ENCODE measurements around the gene CILP2. TPM values are rescaled to one million over a fixed set of nuclear protein-coding genes. Genes with fewer than 3 reads are reported as not detected.
A peak's percentile ranks its signal among the peaks of the same experiment; 100 is the strongest.

CILP2 gene
- total RNA-seq, 1 donor from 2014 or later, result 40.9 TPM

- no peak for TF ChIP-seq CTCF (IDR thresholded peaks at IDR 0.05; ENCODE audit: partially characterized antibody, unreplicated experiment)
- peaks cover 27% of the 10 kb centered on the region for H3K4me1 Mint-ChIP-seq (ENCODE audit: low read depth, unreplicated experiment)
- no peak overlapping the region for H3K27ac Mint-ChIP-seq (ENCODE audit: unreplicated experiment)
- peaks cover 12% of the 10 kb centered on the region for H3K27me3 Mint-ChIP-seq (ENCODE audit: unreplicated experiment)
- no peaks in the 10 kb centered on the region for H3K36me3 Mint-ChIP-seq (ENCODE audit: unreplicated experiment)
- no peak overlapping the region for H3K4me3 Mint-ChIP-seq (ENCODE audit: unreplicated experiment)
- peaks cover 6% of the 10 kb centered on the region for H3K9me3 Mint-ChIP-seq (ENCODE audit: unreplicated experiment)
- DNase-seq, result no peak
Measured at GRCh38 chr19:19584356-19584755, 46.3 kb downstream of the CILP2 start.

- Mint-ChIP-seq H3K36me3 (ENCODE audit: unreplicated experiment) (peaks cover 4% of the 10 kb centered on the region), H3K4me1 (ENCODE audit: low read depth, unreplicated experiment) (peaks cover 19% of the 10 kb centered on the region), H3K9me3 (ENCODE audit: unreplicated experiment) (peaks cover 6% of the 10 kb centered on the region), H3K27me3 (ENCODE audit: unreplicated experiment) (peaks cover 12% of the 10 kb centered on the region), H3K4me3 (ENCODE audit: unreplicated experiment) (no peak overlapping the region), H3K27ac (ENCODE audit: unreplicated experiment) (no peak overlapping the region)
- TF ChIP-seq CTCF (IDR thresholded peaks at IDR 0.05; ENCODE audit: partially characterized antibody, unreplicated experiment), result no peak
- DNase-seq, result no peak
Measured at GRCh38 chr19:19587771-19588170, 49.7 kb downstream of the CILP2 start.

GRCh38 chr19:19588546-19588945, 50.5 kb downstream of the CILP2 start:
- H3K36me3 Mint-ChIP-seq (ENCODE audit: unreplicated experiment), result peaks cover 4% of the 10 kb centered on the region
- peaks cover 12% of the 10 kb centered on the region for H3K27me3 Mint-ChIP-seq (ENCODE audit: unreplicated experiment)
- TF ChIP-seq CTCF (IDR thresholded peaks at IDR 0.05; ENCODE audit: partially characterized antibody, unreplicated experiment), result no peak
- no peak overlapping the region for H3K4me3 Mint-ChIP-seq (ENCODE audit: unreplicated experiment)
- H3K4me1 Mint-ChIP-seq (ENCODE audit: low read depth, unreplicated experiment), result peaks cover 19% of the 10 kb centered on the region
- peaks cover 6% of the 10 kb centered on the region for H3K9me3 Mint-ChIP-seq (ENCODE audit: unreplicated experiment)
- H3K27ac Mint-ChIP-seq (ENCODE audit: unreplicated experiment), result no peak overlapping the region
- DNase-seq, result no peak

- DNase-seq, result no peak
- Mint-ChIP-seq H3K4me3 (ENCODE audit: unreplicated experiment) (peak overlapping the region; percentile 25), H3K36me3 (ENCODE audit: unreplicated experiment) (peaks cover 4% of the 10 kb centered on the region), H3K9me3 (ENCODE audit: unreplicated experiment) (peaks cover 4% of the 10 kb centered on the region), H3K4me1 (ENCODE audit: low read depth, unreplicated experiment) (peaks cover 10% of the 10 kb centered on the region), H3K27ac (ENCODE audit: unreplicated experiment) (no peak overlapping the region), H3K27me3 (ENCODE audit: unreplicated experiment) (peaks cover 6% of the 10 kb centered on the region)
- TF ChIP-seq CTCF (IDR thresholded peaks at IDR 0.05; ENCODE audit: partially characterized antibody, unreplicated experiment), result no peak
Measured at GRCh38 chr19:19591133-19591825, 53.2 kb downstream of the CILP2 start.

- no peak overlapping the region for H3K4me3 Mint-ChIP-seq (ENCODE audit: unreplicated experiment)
- H3K36me3 Mint-ChIP-seq (ENCODE audit: unreplicated experiment), result peaks cover 10% of the 10 kb centered on the region
- TF ChIP-seq CTCF (IDR thresholded peaks at IDR 0.05; ENCODE audit: partially characterized antibody, unreplicated experiment), result no peak
- H3K4me1 Mint-ChIP-seq (ENCODE audit: low read depth, unreplicated experiment), result peaks cover 11% of the 10 kb centered on the region
- DNase-seq, result no peak
- peaks cover 8% of the 10 kb centered on the region for H3K27me3 Mint-ChIP-seq (ENCODE audit: unreplicated experiment)
- no peak overlapping the region for H3K27ac Mint-ChIP-seq (ENCODE audit: unreplicated experiment)
- H3K9me3 Mint-ChIP-seq (ENCODE audit: unreplicated experiment), result peaks cover 4% of the 10 kb centered on the region
Measured at GRCh38 chr19:19592690-19593089, 54.6 kb downstream of the CILP2 start.
